ENCODE data around the gene MAPK8. TPM values are rescaled to one million over a fixed set of nuclear protein-coding genes. Genes with fewer than 3 reads are reported as not detected.

Gene MAPK8
- total and polyA plus RNA-seq, 2 donors = 22.6 to 62.1 TPM

DNA sequence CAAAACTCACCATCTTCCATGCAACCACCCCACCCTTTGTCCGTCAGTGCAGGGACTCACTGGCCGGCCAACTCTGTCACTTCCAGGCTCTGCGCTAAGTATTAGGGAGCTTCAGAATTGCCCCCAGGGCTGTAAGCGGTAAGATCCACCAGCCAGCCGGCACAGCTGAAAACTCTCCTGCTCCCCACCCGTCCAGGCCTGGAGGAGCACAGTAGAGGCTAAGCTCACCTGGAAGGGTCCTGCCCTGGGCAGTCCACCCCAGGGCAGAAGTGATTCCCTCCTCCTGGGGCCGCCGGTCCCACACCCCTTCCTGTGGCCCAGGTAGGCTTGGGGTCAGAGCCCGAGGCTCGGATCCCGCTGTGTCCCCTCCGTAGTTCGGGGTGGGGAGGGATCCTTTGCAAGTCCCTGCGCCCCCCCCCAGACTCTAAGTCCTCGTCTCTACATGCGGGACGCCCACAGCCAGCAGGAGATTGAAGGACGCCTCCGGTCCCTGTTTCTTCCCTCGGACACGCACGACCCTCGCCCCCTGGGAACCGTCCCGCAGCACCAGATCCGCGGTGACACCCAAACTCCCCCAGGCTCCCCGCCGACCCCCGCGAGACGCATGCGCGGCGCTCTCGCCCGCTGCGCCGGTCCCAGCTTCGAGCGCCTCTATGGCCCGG lies 159.5 kb downstream of the MAPK8 start:
- no peak overlapping the region for H3K27ac ChIP-seq (ENCODE audit: low read depth in 1 of 2, low read length in 1 of 2)
- H3K9me3 ChIP-seq (ENCODE audit: control insufficient read depth in 2 of 2, insufficient read depth in 1 of 2, low read length in 1 of 2) = no peaks in the 10 kb centered on the region
- H3K4me1 ChIP-seq (ENCODE audit: control insufficient read depth in 2 of 2, insufficient read depth in 2 of 2, low read length in 2 of 2) = peaks cover 5 to 34% of the 10 kb centered on the region in 2 donors
- H3K36me3 ChIP-seq (ENCODE audit: control insufficient read depth in 2 of 2, insufficient read depth in 2 of 2, low read length in 1 of 2) = no peaks in the 10 kb centered on the region
- no peaks in the 10 kb centered on the region for H3K27me3 ChIP-seq (ENCODE audit: control insufficient read depth in 2 of 2, insufficient read depth in 1 of 2, low read length in 1 of 2)
- no peak for DNase-seq (ENCODE audit: low read depth in 6 of 9, low spot score in 9 of 9)
- no peak overlapping the region for H3K4me3 ChIP-seq (ENCODE audit: low read length in 2 of 2)
- WGBS = 95% methylated on average over 42 of the region's 42 CpGs

DNA sequence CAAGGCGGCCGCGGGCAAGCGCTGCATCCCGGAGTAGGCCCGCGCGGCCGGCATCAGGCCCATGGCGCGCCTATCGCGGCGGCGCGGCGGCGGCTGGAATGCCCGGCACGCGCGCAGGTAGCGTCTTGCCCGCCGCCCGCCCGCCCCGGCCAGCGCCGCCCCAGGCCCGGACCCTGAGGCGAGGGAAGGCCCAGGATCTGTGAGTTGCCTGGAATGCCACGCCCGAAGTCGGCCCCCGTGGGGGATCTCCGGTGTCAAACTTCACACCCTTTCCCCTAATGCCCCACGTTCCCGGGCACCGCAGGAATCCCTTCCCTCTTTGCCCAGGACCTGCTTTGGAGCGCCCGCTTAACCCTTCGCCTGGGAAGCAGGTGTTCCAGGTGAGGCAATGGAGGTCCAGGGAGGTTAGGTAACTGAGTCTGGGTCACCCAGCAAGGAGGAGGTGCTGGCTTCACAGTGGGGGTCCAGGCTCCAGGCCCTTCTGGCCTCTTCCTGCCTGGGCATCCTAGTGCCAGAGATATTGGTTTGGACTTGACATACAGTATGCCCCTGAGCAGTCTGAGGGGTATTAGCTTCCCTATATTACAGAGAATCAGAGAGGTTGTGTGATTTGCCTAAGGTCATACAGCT lies 160.2 kb downstream of the MAPK8 start:
- no peak overlapping the region for H3K4me3 ChIP-seq (ENCODE audit: low read length in 2 of 2)
- H3K36me3 ChIP-seq (ENCODE audit: control insufficient read depth in 2 of 2, insufficient read depth in 2 of 2, low read length in 1 of 2) = no peaks in the 10 kb centered on the region
- no peaks in the 10 kb centered on the region for H3K9me3 ChIP-seq (ENCODE audit: control insufficient read depth in 2 of 2, insufficient read depth in 1 of 2, low read length in 1 of 2)
- H3K4me1 ChIP-seq (ENCODE audit: control insufficient read depth in 2 of 2, insufficient read depth in 2 of 2, low read length in 2 of 2) = peaks cover 5 to 36% of the 10 kb centered on the region in 2 donors
- 96% methylated on average over 43 of the region's 43 CpGs for WGBS
- DNase-seq (ENCODE audit: low read depth in 6 of 9, low spot score in 9 of 9) = no peak
- no peak overlapping the region for H3K27ac ChIP-seq (ENCODE audit: low read depth in 1 of 2, low read length in 1 of 2)
- no peaks in the 10 kb centered on the region for H3K27me3 ChIP-seq (ENCODE audit: control insufficient read depth in 2 of 2, insufficient read depth in 1 of 2, low read length in 1 of 2)

GRCh38 chr10:48467669-48468068 lies 161.2 kb downstream of the MAPK8 start:
- WGBS = 92% methylated on average over 4 of the region's 4 CpGs

GRCh38 chr10:48468130-48468790 lies 161.8 kb downstream of the MAPK8 start:
- H3K4me3 ChIP-seq (ENCODE audit: low read length in 2 of 2) = no peak overlapping the region
- no peaks in the 10 kb centered on the region for H3K36me3 ChIP-seq (ENCODE audit: control insufficient read depth in 2 of 2, insufficient read depth in 2 of 2, low read length in 1 of 2)
- H3K4me1 ChIP-seq (ENCODE audit: control insufficient read depth in 2 of 2, insufficient read depth in 2 of 2, low read length in 2 of 2) = peaks cover 5 to 36% of the 10 kb centered on the region in 2 donors
- peak in 1 of 9 donors; percentile 3 for DNase-seq (ENCODE audit: low read depth in 6 of 9, low spot score in 9 of 9)
- H3K9me3 ChIP-seq (ENCODE audit: control insufficient read depth in 2 of 2, insufficient read depth in 1 of 2, low read length in 1 of 2) = no peaks in the 10 kb centered on the region
- WGBS = 28% methylated on average over 3 of the region's 3 CpGs
- no peak overlapping the region for H3K27ac ChIP-seq (ENCODE audit: low read depth in 1 of 2, low read length in 1 of 2)
- no peaks in the 10 kb centered on the region for H3K27me3 ChIP-seq (ENCODE audit: control insufficient read depth in 2 of 2, insufficient read depth in 1 of 2, low read length in 1 of 2)

More at GRCh38 chr10:48467669-48468068, 161.2 kb downstream of the MAPK8 start:
- H3K9me3 ChIP-seq (ENCODE audit: control insufficient read depth in 2 of 2, insufficient read depth in 1 of 2, low read length in 1 of 2) = no peaks in the 10 kb centered on the region
- no peaks in the 10 kb centered on the region for H3K27me3 ChIP-seq (ENCODE audit: control insufficient read depth in 2 of 2, insufficient read depth in 1 of 2, low read length in 1 of 2)
- H3K27ac ChIP-seq (ENCODE audit: low read depth in 1 of 2, low read length in 1 of 2) = no peak overlapping the region
- H3K36me3 ChIP-seq (ENCODE audit: control insufficient read depth in 2 of 2, insufficient read depth in 2 of 2, low read length in 1 of 2) = no peaks in the 10 kb centered on the region
- DNase-seq (ENCODE audit: low read depth in 6 of 9, low spot score in 9 of 9) = no peak
- H3K4me1 ChIP-seq (ENCODE audit: control insufficient read depth in 2 of 2, insufficient read depth in 2 of 2, low read length in 2 of 2) = peaks cover 5 to 36% of the 10 kb centered on the region in 2 donors
- no peak overlapping the region for H3K4me3 ChIP-seq (ENCODE audit: low read length in 2 of 2)

GRCh38 chr10:48468866-48469511 lies 162.5 kb downstream of the MAPK8 start:
- 85% methylated on average over 3 of the region's 3 CpGs for WGBS
- H3K27me3 ChIP-seq (ENCODE audit: control insufficient read depth in 2 of 2, insufficient read depth in 1 of 2, low read length in 1 of 2) = no peaks in the 10 kb centered on the region
- H3K36me3 ChIP-seq (ENCODE audit: control insufficient read depth in 2 of 2, insufficient read depth in 2 of 2, low read length in 1 of 2) = no peaks in the 10 kb centered on the region
- DNase-seq (ENCODE audit: low read depth in 6 of 9, low spot score in 9 of 9) = peak in 1 of 9 donors; percentile 32
- H3K27ac ChIP-seq (ENCODE audit: low read depth in 1 of 2, low read length in 1 of 2) = peak overlapping the region in 1 of 2 donors; percentile 61
- H3K9me3 ChIP-seq (ENCODE audit: control insufficient read depth in 2 of 2, insufficient read depth in 1 of 2, low read length in 1 of 2) = no peaks in the 10 kb centered on the region
- H3K4me1 ChIP-seq (ENCODE audit: control insufficient read depth in 2 of 2, insufficient read depth in 2 of 2, low read length in 2 of 2) = peaks cover 5 to 36% of the 10 kb centered on the region in 2 donors
- no peak overlapping the region for H3K4me3 ChIP-seq (ENCODE audit: low read length in 2 of 2)

- Histone ChIP-seq H3K27me3 (ENCODE audit: control insufficient read depth in 2 of 2, insufficient read depth in 1 of 2, low read length in 1 of 2) (no peaks in the 10 kb centered on the region), H3K4me3 (ENCODE audit: low read length in 2 of 2) (no peak overlapping the region), H3K9me3 (ENCODE audit: control insufficient read depth in 2 of 2, insufficient read depth in 1 of 2, low read length in 1 of 2) (no peaks in the 10 kb centered on the region), H3K36me3 (ENCODE audit: control insufficient read depth in 2 of 2, insufficient read depth in 2 of 2, low read length in 1 of 2) (no peaks in the 10 kb centered on the region), H3K27ac (ENCODE audit: low read depth in 1 of 2, low read length in 1 of 2) (peak overlapping the region in 1 of 2 donors; percentile 61), H3K4me1 (ENCODE audit: control insufficient read depth in 2 of 2, insufficient read depth in 2 of 2, low read length in 2 of 2) (peaks cover 5 to 36% of the 10 kb centered on the region in 2 donors)
- 78% methylated on average over 4 of the region's 4 CpGs for WGBS
- no peak for DNase-seq (ENCODE audit: low read depth in 6 of 9, low spot score in 9 of 9)
Observed at GRCh38 chr10:48469516-48470020, 163.1 kb downstream of the MAPK8 start.

DNA sequence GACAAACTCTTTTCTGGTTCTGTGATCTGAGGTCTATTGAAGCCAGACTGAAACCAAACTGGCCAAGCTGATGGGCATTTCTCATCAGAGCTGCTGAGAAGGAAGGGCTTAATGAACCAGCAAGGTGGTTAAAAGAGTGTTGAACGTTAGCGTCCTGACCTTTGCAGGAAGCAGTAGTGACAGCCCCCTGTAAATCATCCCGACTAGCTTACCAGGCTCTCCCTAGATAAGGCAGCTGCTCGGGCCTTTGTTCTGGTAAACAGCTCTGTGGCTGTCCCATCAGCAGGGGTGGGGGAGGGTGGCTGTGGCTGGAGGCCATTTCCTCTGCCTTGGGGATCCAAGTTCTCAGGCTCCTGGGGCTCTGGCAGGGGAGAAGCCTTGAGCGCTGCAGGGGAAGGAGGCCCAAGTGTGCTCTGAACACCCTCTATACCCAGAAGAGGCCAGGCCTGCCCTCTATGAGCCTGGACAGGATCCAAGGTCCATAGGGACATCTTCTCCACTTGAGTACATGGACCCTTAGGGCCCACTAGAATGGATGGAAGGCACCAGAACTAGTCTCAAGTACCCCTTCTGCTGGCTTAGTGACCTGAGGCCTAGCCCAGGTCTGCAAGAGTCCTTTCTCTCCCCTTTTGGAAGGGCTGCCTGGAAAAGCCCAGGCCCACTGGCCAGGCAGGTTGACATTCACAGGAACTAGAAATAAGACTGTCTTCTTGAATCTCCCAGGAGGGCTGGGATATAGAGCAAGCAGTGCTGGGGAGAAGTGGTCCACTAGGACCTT lies 163.8 kb downstream of the MAPK8 start:
- peaks cover 5 to 39% of the 10 kb centered on the region in 2 donors for H3K4me1 ChIP-seq (ENCODE audit: control insufficient read depth in 2 of 2, insufficient read depth in 2 of 2, low read length in 2 of 2)
- no peaks in the 10 kb centered on the region for H3K9me3 ChIP-seq (ENCODE audit: control insufficient read depth in 2 of 2, insufficient read depth in 1 of 2, low read length in 1 of 2)
- no peak overlapping the region for H3K4me3 ChIP-seq (ENCODE audit: low read length in 2 of 2)
- peak in 2 of 9 donors; percentile 24 to 60 for DNase-seq (ENCODE audit: low read depth in 6 of 9, low spot score in 9 of 9)
- no peaks in the 10 kb centered on the region for H3K36me3 ChIP-seq (ENCODE audit: control insufficient read depth in 2 of 2, insufficient read depth in 2 of 2, low read length in 1 of 2)
- H3K27ac ChIP-seq (ENCODE audit: low read depth in 1 of 2, low read length in 1 of 2) = peak overlapping the region in 1 of 2 donors; percentile 61
- H3K27me3 ChIP-seq (ENCODE audit: control insufficient read depth in 2 of 2, insufficient read depth in 1 of 2, low read length in 1 of 2) = no peaks in the 10 kb centered on the region
- WGBS = 11% methylated on average over 5 of the region's 5 CpGs

GRCh38 chr10:48470893-48471805 lies 164.7 kb downstream of the MAPK8 start:
- H3K4me1 ChIP-seq (ENCODE audit: control insufficient read depth in 2 of 2, insufficient read depth in 2 of 2, low read length in 2 of 2) = peaks cover 5 to 41% of the 10 kb centered on the region in 2 donors
- no peak overlapping the region for H3K27ac ChIP-seq (ENCODE audit: low read depth in 1 of 2, low read length in 1 of 2)
- H3K9me3 ChIP-seq (ENCODE audit: control insufficient read depth in 2 of 2, insufficient read depth in 1 of 2, low read length in 1 of 2) = no peaks in the 10 kb centered on the region
- no peaks in the 10 kb centered on the region for H3K27me3 ChIP-seq (ENCODE audit: control insufficient read depth in 2 of 2, insufficient read depth in 1 of 2, low read length in 1 of 2)
- no peaks in the 10 kb centered on the region for H3K36me3 ChIP-seq (ENCODE audit: control insufficient read depth in 2 of 2, insufficient read depth in 2 of 2, low read length in 1 of 2)
- 90% methylated on average over 8 of the region's 8 CpGs for WGBS
- H3K4me3 ChIP-seq (ENCODE audit: low read length in 2 of 2) = no peak overlapping the region
- no peak for DNase-seq (ENCODE audit: low read depth in 6 of 9, low spot score in 9 of 9)
